ENCODE measurements around the gene PNKP.

The PNKP gene

GRCh38 chr19:49847731-49848696 is 19.4 kb downstream of the PNKP start:
- FAIRE-seq (no peak), DNase-seq (ENCODE audit: insufficient read length) (no peak)
- TF ChIP-seq POLR2A (IDR thresholded peaks at IDR 0.05; ENCODE audit: low read depth, low read length) (no peak), POLR2AphosphoS5 (IDR thresholded peaks at IDR 0.05; ENCODE audit: low read depth, low read length) (no peak), TAF1 (IDR thresholded peaks at IDR 0.05; ENCODE audit: borderline replicate concordance, low read depth, low read length) (no peak)

GRCh38 chr19:49846408-49846807 is 21.0 kb downstream of the PNKP start:
- TF ChIP-seq POLR2AphosphoS5 (IDR thresholded peaks at IDR 0.05; ENCODE audit: low read depth, low read length): no peak
- no peak for TF ChIP-seq POLR2A (IDR thresholded peaks at IDR 0.05; ENCODE audit: low read depth, low read length)
- no peak for TF ChIP-seq TAF1 (IDR thresholded peaks at IDR 0.05; ENCODE audit: borderline replicate concordance, low read depth, low read length)
- FAIRE-seq (no peak), DNase-seq (ENCODE audit: insufficient read length) (no peak)

- DNase-seq (ENCODE audit: insufficient read length) (no peak), FAIRE-seq (no peak)
- TF ChIP-seq TAF1 (IDR thresholded peaks at IDR 0.05; ENCODE audit: borderline replicate concordance, low read depth, low read length): no peak
- TF ChIP-seq POLR2A (IDR thresholded peaks at IDR 0.05; ENCODE audit: low read depth, low read length): no peak
- TF ChIP-seq POLR2AphosphoS5 (IDR thresholded peaks at IDR 0.05; ENCODE audit: low read depth, low read length): no peak
These were observed 22.0 kb downstream of the PNKP start for GRCh38 chr19:49845414-49845813.

- FAIRE-seq (no peak), DNase-seq (ENCODE audit: insufficient read length) (no peak)
- TF ChIP-seq POLR2A (IDR thresholded peaks at IDR 0.05; ENCODE audit: low read depth, low read length) (no peak), TAF1 (IDR thresholded peaks at IDR 0.05; ENCODE audit: borderline replicate concordance, low read depth, low read length) (no peak), POLR2AphosphoS5 (IDR thresholded peaks at IDR 0.05; ENCODE audit: low read depth, low read length) (no peak)
These were observed 23.0 kb downstream of the PNKP start for GRCh38 chr19:49844138-49845095.

GRCh38 chr19:49843265-49843664 is 24.1 kb downstream of the PNKP start:
- no peak for DNase-seq (ENCODE audit: insufficient read length)
- TF ChIP-seq TAF1 (IDR thresholded peaks at IDR 0.05; ENCODE audit: borderline replicate concordance, low read depth, low read length): no peak
- TF ChIP-seq POLR2AphosphoS5 (IDR thresholded peaks at IDR 0.05; ENCODE audit: low read depth, low read length): no peak
- no peak for TF ChIP-seq POLR2A (IDR thresholded peaks at IDR 0.05; ENCODE audit: low read depth, low read length)
- no peak for FAIRE-seq

GRCh38 chr19:49840736-49841249 is 26.6 kb downstream of the PNKP start:
- DNase-seq (ENCODE audit: insufficient read length) (no peak), FAIRE-seq (no peak)
- no peak for TF ChIP-seq TAF1 (IDR thresholded peaks at IDR 0.05; ENCODE audit: borderline replicate concordance, low read depth, low read length)
- TF ChIP-seq POLR2A (IDR thresholded peaks at IDR 0.05; ENCODE audit: low read depth, low read length): no peak
- no peak for TF ChIP-seq POLR2AphosphoS5 (IDR thresholded peaks at IDR 0.05; ENCODE audit: low read depth, low read length)

- FAIRE-seq: no peak
- TF ChIP-seq POLR2AphosphoS5 (IDR thresholded peaks at IDR 0.05; ENCODE audit: low read depth, low read length) (no peak), POLR2A (IDR thresholded peaks at IDR 0.05; ENCODE audit: low read depth, low read length) (no peak), TAF1 (IDR thresholded peaks at IDR 0.05; ENCODE audit: borderline replicate concordance, low read depth, low read length) (no peak)
- DNase-seq (ENCODE audit: insufficient read length): no peak
These were observed 27.1 kb downstream of the PNKP start for GRCh38 chr19:49840321-49840720.

GRCh38 chr19:49839713-49840112 is 27.7 kb downstream of the PNKP start:
- no peak for TF ChIP-seq TAF1 (IDR thresholded peaks at IDR 0.05; ENCODE audit: borderline replicate concordance, low read depth, low read length)
- no peak for TF ChIP-seq POLR2AphosphoS5 (IDR thresholded peaks at IDR 0.05; ENCODE audit: low read depth, low read length)
- no peak for TF ChIP-seq POLR2A (IDR thresholded peaks at IDR 0.05; ENCODE audit: low read depth, low read length)
- FAIRE-seq (no peak), DNase-seq (ENCODE audit: insufficient read length) (no peak)

GRCh38 chr19:49838885-49839588 is 28.3 kb downstream of the PNKP start:
- TF ChIP-seq POLR2AphosphoS5 (IDR thresholded peaks at IDR 0.05; ENCODE audit: low read depth, low read length) (no peak), TAF1 (IDR thresholded peaks at IDR 0.05; ENCODE audit: borderline replicate concordance, low read depth, low read length) (no peak), POLR2A (IDR thresholded peaks at IDR 0.05; ENCODE audit: low read depth, low read length) (no peak)
- DNase-seq (ENCODE audit: insufficient read length) (no peak), FAIRE-seq (no peak)

GRCh38 chr19:49837425-49837824 is 30.0 kb downstream of the PNKP start:
- TF ChIP-seq POLR2A (IDR thresholded peaks at IDR 0.05; ENCODE audit: low read depth, low read length) (no peak), POLR2AphosphoS5 (IDR thresholded peaks at IDR 0.05; ENCODE audit: low read depth, low read length) (no peak), TAF1 (IDR thresholded peaks at IDR 0.05; ENCODE audit: borderline replicate concordance, low read depth, low read length) (no peak)
- no peak for FAIRE-seq
- no peak for DNase-seq (ENCODE audit: insufficient read length)

GRCh38 chr19:49837009-49837310 is 30.4 kb downstream of the PNKP start:
- TF ChIP-seq POLR2AphosphoS5 (IDR thresholded peaks at IDR 0.05; ENCODE audit: low read depth, low read length) (no peak), TAF1 (IDR thresholded peaks at IDR 0.05; ENCODE audit: borderline replicate concordance, low read depth, low read length) (no peak), POLR2A (IDR thresholded peaks at IDR 0.05; ENCODE audit: low read depth, low read length) (no peak)
- no peak for DNase-seq (ENCODE audit: insufficient read length)
- FAIRE-seq: no peak
